KOPT-K1 (cell line): Measurements from ENCODE around the gene UNC5CL.
"Not testable (repeated sequence)": the region's sequence is repeated elsewhere in the genome, so short reads cannot be mapped to it uniquely, and the experiment has no call there.

ENCODE experiments used
- H3K27ac ChIP-seq: fragments of 200-600 bp; sonication (generic); 2 replicates; pipeline ENCODE4 v1.5.1; 2016; ENCODE audit warnings: antibody characterized with exemption, mild to moderate bottlenecking, low read depth, low read length; ENCODE audit not compliant: poor library complexity, severe bottlenecking
- H3K36me3 ChIP-seq: fragments of 200-600 bp; sonication (generic); 2 replicates; pipeline ENCODE4 v1.5.1; 2017; ENCODE audit warnings: antibody characterized with exemption, mild to moderate bottlenecking, low read length, moderate library complexity; ENCODE audit not compliant: insufficient read depth
- H3K9me3 ChIP-seq: fragments of 200-600 bp; sonication (generic); 2 replicates; pipeline ENCODE4 v1.5.1; 2017; ENCODE audit warnings: antibody characterized with exemption, low read length, mild to moderate bottlenecking; ENCODE audit not compliant: insufficient read depth, poor library complexity, severe bottlenecking

Gene UNC5CL

GRCh38 chr6:41011673-41012072 is 27.3 kb downstream of the UNC5CL start:
- H3K9me3 ChIP-seq = no peaks in the 10 kb centered on the region
- no peaks in the 10 kb centered on the region for H3K36me3 ChIP-seq
- H3K27ac ChIP-seq = no peak overlapping the region

- Histone ChIP-seq H3K27ac (no peak overlapping the region), H3K36me3 (no peaks in the 10 kb centered on the region), H3K9me3 (no peaks in the 10 kb centered on the region)
Measured at GRCh38 chr6:41009669-41010068, 29.4 kb downstream of the UNC5CL start.

- no peak overlapping the region for H3K27ac ChIP-seq
- H3K36me3 ChIP-seq = no peaks in the 10 kb centered on the region
- no peaks in the 10 kb centered on the region for H3K9me3 ChIP-seq
Measured at GRCh38 chr6:41008011-41008410, 31.0 kb downstream of the UNC5CL start.

- H3K27ac ChIP-seq, H3K36me3 ChIP-seq, H3K9me3 ChIP-seq: not testable (repeated sequence)
Measured at GRCh38 chr6:41006980-41007379, 32.0 kb downstream of the UNC5CL start.

GRCh38 chr6:41006217-41006616 is 32.8 kb downstream of the UNC5CL start:
- H3K36me3 ChIP-seq, H3K9me3 ChIP-seq, H3K27ac ChIP-seq: not testable (repeated sequence)

- Histone ChIP-seq H3K9me3 (no peaks in the 10 kb centered on the region), H3K36me3 (no peaks in the 10 kb centered on the region), H3K27ac (no peak overlapping the region)
Measured at GRCh38 chr6:41002168-41002567, 36.9 kb downstream of the UNC5CL start.

- no peaks in the 10 kb centered on the region for H3K36me3 ChIP-seq
- no peaks in the 10 kb centered on the region for H3K9me3 ChIP-seq
- no peak overlapping the region for H3K27ac ChIP-seq
Measured at GRCh38 chr6:41000248-41000647, 38.8 kb downstream of the UNC5CL start.

- Histone ChIP-seq H3K9me3 (no peaks in the 10 kb centered on the region), H3K27ac (no peak overlapping the region), H3K36me3 (no peaks in the 10 kb centered on the region)
Measured at GRCh38 chr6:40999569-40999968, 39.5 kb downstream of the UNC5CL start.

GRCh38 chr6:40998661-40999060 is 40.4 kb downstream of the UNC5CL start:
- no peaks in the 10 kb centered on the region for H3K36me3 ChIP-seq
- no peaks in the 10 kb centered on the region for H3K9me3 ChIP-seq
- H3K27ac ChIP-seq = no peak overlapping the region

GRCh38 chr6:40997234-40997957 is 41.6 kb downstream of the UNC5CL start:
- no peak overlapping the region for H3K27ac ChIP-seq
- no peaks in the 10 kb centered on the region for H3K36me3 ChIP-seq
- H3K9me3 ChIP-seq = no peaks in the 10 kb centered on the region

GRCh38 chr6:40996591-40997233 is 42.3 kb downstream of the UNC5CL start:
- no peaks in the 10 kb centered on the region for H3K9me3 ChIP-seq
- no peak overlapping the region for H3K27ac ChIP-seq

GRCh38 chr6:40992746-40993145 is 46.3 kb downstream of the UNC5CL start:
- Histone ChIP-seq H3K27ac (no peak overlapping the region), H3K36me3 (no peaks in the 10 kb centered on the region), H3K9me3 (no peaks in the 10 kb centered on the region)

More at GRCh38 chr6:40996591-40997233, 42.3 kb downstream of the UNC5CL start:
- no peaks in the 10 kb centered on the region for H3K36me3 ChIP-seq

GRCh38 chr6:40990301-40990700 is 48.7 kb downstream of the UNC5CL start:
- H3K36me3 ChIP-seq = no peaks in the 10 kb centered on the region
- H3K27ac ChIP-seq = no peak overlapping the region
- H3K9me3 ChIP-seq = no peaks in the 10 kb centered on the region

- Histone ChIP-seq H3K36me3 (no peaks in the 10 kb centered on the region), H3K27ac (no peak overlapping the region), H3K9me3 (no peaks in the 10 kb centered on the region)
Measured at GRCh38 chr6:40989204-40990169, 49.5 kb downstream of the UNC5CL start.

GRCh38 chr6:40988634-40989033 is 50.4 kb downstream of the UNC5CL start:
- no peak overlapping the region for H3K27ac ChIP-seq
- H3K9me3 ChIP-seq = no peaks in the 10 kb centered on the region
- no peaks in the 10 kb centered on the region for H3K36me3 ChIP-seq
